KMS-11 (cell line): Measurements from ENCODE around the gene GARS1.

Source experiments
- H2AFZ ChIP-seq: fragments of 200-600 bp; sonication (generic); 2 replicates; pipeline ENCODE4 v1.6.1; 2016; ENCODE audit warnings: antibody characterized with exemption, mixed run types, low read depth
- H3K27ac ChIP-seq: fragments of 200-600 bp; sonication (generic); 2 replicates; pipeline ENCODE4 v1.6.1; 2016; ENCODE audit warnings: mild to moderate bottlenecking, mixed run types
- H3K27me3 ChIP-seq: fragments of 200-600 bp; sonication (generic); 2 replicates; pipeline ENCODE4 v1.6.1; 2017; ENCODE audit warnings: mild to moderate bottlenecking, low read depth, mixed run types, moderate library complexity; ENCODE audit not compliant: insufficient read depth
- H3K36me3 ChIP-seq: fragments of 200-600 bp; sonication (generic); 2 replicates; pipeline ENCODE4 v1.6.1; 2017; ENCODE audit warnings: mild to moderate bottlenecking, mixed run types; ENCODE audit not compliant: insufficient read depth
- H3K4me1 ChIP-seq: fragments of 200-600 bp; sonication (generic); 2 replicates; pipeline ENCODE4 v1.6.1; 2016; ENCODE audit warnings: mild to moderate bottlenecking, low read depth, mixed run types; ENCODE audit not compliant: poor library complexity, severe bottlenecking
- H3K4me2 ChIP-seq: fragments of 200-600 bp; sonication (generic); 2 replicates; pipeline ENCODE4 v1.7.0; 2016; ENCODE audit warnings: mild to moderate bottlenecking, mixed run types
- H3K4me3 ChIP-seq: fragments of 200-600 bp; sonication (generic); IDR thresholded peaks from 2 replicates; pipeline ENCODE4 v1.6.1; 2017; ENCODE audit warnings: low read depth, low read length, mixed read lengths; ENCODE audit not compliant: insufficient read depth
- H3K79me2 ChIP-seq: fragments of 200-600 bp; sonication (generic); 2 replicates; pipeline ENCODE4 v1.6.1; 2016; ENCODE audit warnings: low read depth, mixed run types; ENCODE audit not compliant: insufficient read depth
- H3K9ac ChIP-seq: fragments of 200-600 bp; sonication (generic); 2 replicates; pipeline ENCODE4 v1.6.1; 2016; ENCODE audit warnings: mild to moderate bottlenecking, mixed run types
- H4K20me1 ChIP-seq: fragments of 200-600 bp; sonication (generic); 2 replicates; pipeline ENCODE4 v1.6.1; 2016; ENCODE audit warnings: mild to moderate bottlenecking, mixed run types; ENCODE audit not compliant: insufficient read depth
- CTCF ChIP-seq: fragments of 200-600 bp; sonication (generic); conservative IDR thresholded peaks from 2 replicates; pipeline ENCODE4 v1.6.1; 2017; ENCODE audit warnings: low read depth, mild to moderate bottlenecking, antibody characterized with exemption, low read length, moderate library complexity, mixed read lengths

GARS1 gene

GRCh38 chr7:30549931-30550493, 44.7 kb upstream of the GARS1 start:
- Histone ChIP-seq H3K79me2 (no peaks in the 10 kb centered on the region), H3K4me3 (no peak overlapping the region), H3K4me1 (no peaks in the 10 kb centered on the region), H3K4me2 (no peak overlapping the region), H3K36me3 (no peaks in the 10 kb centered on the region), H4K20me1 (no peaks in the 10 kb centered on the region), H2AFZ (no peak overlapping the region), H3K9ac (no peak overlapping the region), H3K27me3 (no peaks in the 10 kb centered on the region), H3K27ac (no peak overlapping the region)
- TF ChIP-seq CTCF: no peak

GRCh38 chr7:30552330-30552729, 42.3 kb upstream of the GARS1 start:
- Histone ChIP-seq H4K20me1 (no peaks in the 10 kb centered on the region), H3K9ac (no peak overlapping the region), H2AFZ (no peak overlapping the region), H3K4me1 (no peaks in the 10 kb centered on the region), H3K79me2 (no peaks in the 10 kb centered on the region), H3K36me3 (no peaks in the 10 kb centered on the region), H3K4me2 (no peak overlapping the region), H3K27ac (no peak overlapping the region), H3K4me3 (no peak overlapping the region), H3K27me3 (no peaks in the 10 kb centered on the region)
- no peak for TF ChIP-seq CTCF

GRCh38 chr7:30553141-30553540, 41.5 kb upstream of the GARS1 start:
- Histone ChIP-seq H3K9ac (no peak overlapping the region), H3K36me3 (no peaks in the 10 kb centered on the region), H3K4me1 (no peaks in the 10 kb centered on the region), H2AFZ (no peak overlapping the region), H3K4me3 (no peak overlapping the region), H3K79me2 (no peaks in the 10 kb centered on the region), H3K4me2 (no peak overlapping the region), H3K27ac (no peak overlapping the region), H4K20me1 (no peaks in the 10 kb centered on the region), H3K27me3 (no peaks in the 10 kb centered on the region)
- no peak for TF ChIP-seq CTCF

- Histone ChIP-seq H3K27ac (no peak overlapping the region), H3K4me3 (no peak overlapping the region), H3K27me3 (no peaks in the 10 kb centered on the region), H3K4me1 (no peaks in the 10 kb centered on the region), H3K36me3 (no peaks in the 10 kb centered on the region), H3K4me2 (no peak overlapping the region), H3K9ac (no peak overlapping the region), H3K79me2 (no peaks in the 10 kb centered on the region), H2AFZ (no peak overlapping the region), H4K20me1 (no peaks in the 10 kb centered on the region)
- TF ChIP-seq CTCF: no peak
Observed at GRCh38 chr7:30553546-30553945, 41.1 kb upstream of the GARS1 start.
